SK-N-SH treated with all-trans-retinoic acid at 6 μM for 48 hours (cell line): Measurements from ENCODE around the gene SMIM38.

ENCODE experiments used
- ATAC-seq: fragments of 200-7000 bp; cut with Tn5 transposase; 3 replicates; pipeline ENCODE4 v1.9.1; 2020; ENCODE audit warnings: mild to moderate bottlenecking, moderate library complexity
- ARNTL ChIP-seq: fragments of 450-650 bp; formaldehyde crosslinking; IDR thresholded peaks from 2 replicates; pipeline ENCODE4 v1.5.0; 2020; ENCODE audit warnings: low read depth, mild to moderate bottlenecking, moderate library complexity, borderline replicate concordance
- BACH2 ChIP-seq: fragments of 250-450 bp; sonication (Bioruptor Pico); IDR thresholded peaks from 2 replicates; pipeline ENCODE4 v1.9.0; 2021; ENCODE audit warnings: mild to moderate bottlenecking, borderline replicate concordance
- ESRRG ChIP-seq: fragments of 250-450 bp; sonication (Bioruptor Pico); IDR thresholded peaks from 2 replicates; pipeline ENCODE4 v1.6.1; 2021; ENCODE audit warnings: mild to moderate bottlenecking
- GLIS3 ChIP-seq: fragments of 250-450 bp; sonication (Bioruptor Pico); IDR thresholded peaks from 2 replicates; pipeline ENCODE4 v1.5.0; 2020; ENCODE audit warnings: mild to moderate bottlenecking, moderate library complexity
- ISL1 ChIP-seq: fragments of 250-450 bp; sonication (Bioruptor Pico); IDR thresholded peaks from 2 replicates; pipeline ENCODE4 v2.1.2; 2022; ENCODE audit warnings: mild to moderate bottlenecking, moderate library complexity
- OSR1 ChIP-seq: fragments of 250-450 bp; sonication (Bioruptor Pico); IDR thresholded peaks from 2 replicates; pipeline ENCODE4 v1.8.0; 2022; ENCODE audit warnings: moderate library complexity, mild to moderate bottlenecking, inconsistent platforms
- PPARA ChIP-seq: fragments of 250-450 bp; sonication (Bioruptor Pico); IDR thresholded peaks from 2 replicates; pipeline ENCODE4 v1.5.0; 2020; ENCODE audit warnings: mild to moderate bottlenecking, borderline replicate concordance
- RARB ChIP-seq: fragments of 250-450 bp; sonication (Bioruptor Pico); IDR thresholded peaks from 2 replicates; pipeline ENCODE4 v1.8.0; 2021; ENCODE audit warnings: mild to moderate bottlenecking, moderate library complexity
- SNAI2 ChIP-seq: fragments of 250-450 bp; sonication (Bioruptor Pico); IDR thresholded peaks from 2 replicates; pipeline ENCODE4 v1.5.0; 2020; ENCODE audit warnings: mild to moderate bottlenecking, moderate library complexity
- TCF4 ChIP-seq: fragments of 250-450 bp; sonication (Bioruptor Pico); IDR thresholded peaks from 2 replicates; pipeline ENCODE4 v1.8.0; 2021; ENCODE audit warnings: mild to moderate bottlenecking, moderate library complexity, borderline replicate concordance
- TOX ChIP-seq: fragments of 250-450 bp; sonication (Bioruptor Pico); IDR thresholded peaks from 2 replicates; pipeline ENCODE4 v1.8.0; 2021; ENCODE audit warnings: mild to moderate bottlenecking, moderate library complexity, borderline replicate concordance
- ZC3H10 ChIP-seq: fragments of 250-450 bp; sonication (Bioruptor Pico); IDR thresholded peaks from 2 replicates; pipeline ENCODE4 v1.5.1; 2021; ENCODE audit warnings: mild to moderate bottlenecking, moderate library complexity
- ZFP3 ChIP-seq: fragments of 250-450 bp; sonication (Bioruptor Pico); IDR thresholded peaks from 2 replicates; pipeline ENCODE4 v1.5.0; 2020; ENCODE audit warnings: mild to moderate bottlenecking, moderate library complexity
- ZFP30 ChIP-seq: fragments of 450-650 bp; formaldehyde crosslinking; IDR thresholded peaks from 2 replicates; pipeline ENCODE4 v1.5.0; 2022; ENCODE audit warnings: mild to moderate bottlenecking, moderate library complexity
- ZNF70 ChIP-seq: fragments of 450-650 bp; formaldehyde crosslinking; IDR thresholded peaks from 2 replicates; pipeline ENCODE4 v1.5.0; 2020; ENCODE audit warnings: mild to moderate bottlenecking, moderate library complexity
- TF ChIP-seq, protein P1 (sequence below): fragments of 250-450 bp; sonication (Bioruptor Pico); IDR thresholded peaks from 2 replicates; pipeline ENCODE4 v1.8.0; 2020; ENCODE audit warnings: mild to moderate bottlenecking, moderate library complexity, borderline replicate concordance
- TF ChIP-seq, protein P2 (sequence below): fragments of 250-450 bp; sonication (Bioruptor Pico); IDR thresholded peaks from 2 replicates; pipeline ENCODE4 v1.8.0; 2021; ENCODE audit warnings: low read depth, mild to moderate bottlenecking, moderate library complexity, borderline replicate concordance
- TF ChIP-seq, protein P3 (sequence below): fragments of 250-450 bp; sonication (Bioruptor Pico); IDR thresholded peaks from 2 replicates; pipeline ENCODE4 v1.5.1; 2021; ENCODE audit warnings: mild to moderate bottlenecking, moderate library complexity
- TF ChIP-seq, protein P4 (sequence below): fragments of 250-450 bp; sonication (Bioruptor Pico); IDR thresholded peaks from 2 replicates; pipeline ENCODE4 v1.5.1; 2020; ENCODE audit warnings: low read depth, mild to moderate bottlenecking, moderate library complexity

Gene SMIM38

DNA sequence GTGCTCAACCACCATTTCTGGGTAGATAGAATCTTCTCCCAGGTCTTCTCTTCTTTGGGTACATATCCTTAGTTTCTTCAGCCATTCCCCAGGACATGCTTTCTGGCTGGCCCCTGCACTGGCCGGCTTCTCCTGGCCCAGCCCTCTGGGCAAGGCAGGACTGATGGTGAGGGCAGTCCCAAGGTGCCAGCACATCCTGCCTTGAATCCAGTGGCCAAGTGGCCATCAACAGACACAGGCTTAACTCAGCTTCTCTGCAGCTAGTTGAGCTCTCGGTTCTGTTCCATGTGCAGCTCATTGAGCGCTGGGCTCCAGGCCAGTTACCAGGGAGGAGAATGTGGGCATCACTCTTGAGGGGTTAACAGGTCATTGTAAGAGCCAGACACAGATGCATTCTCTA, 17.6 kb downstream of the SMIM38 start (continued):
- TF ChIP-seq, protein P1, sequence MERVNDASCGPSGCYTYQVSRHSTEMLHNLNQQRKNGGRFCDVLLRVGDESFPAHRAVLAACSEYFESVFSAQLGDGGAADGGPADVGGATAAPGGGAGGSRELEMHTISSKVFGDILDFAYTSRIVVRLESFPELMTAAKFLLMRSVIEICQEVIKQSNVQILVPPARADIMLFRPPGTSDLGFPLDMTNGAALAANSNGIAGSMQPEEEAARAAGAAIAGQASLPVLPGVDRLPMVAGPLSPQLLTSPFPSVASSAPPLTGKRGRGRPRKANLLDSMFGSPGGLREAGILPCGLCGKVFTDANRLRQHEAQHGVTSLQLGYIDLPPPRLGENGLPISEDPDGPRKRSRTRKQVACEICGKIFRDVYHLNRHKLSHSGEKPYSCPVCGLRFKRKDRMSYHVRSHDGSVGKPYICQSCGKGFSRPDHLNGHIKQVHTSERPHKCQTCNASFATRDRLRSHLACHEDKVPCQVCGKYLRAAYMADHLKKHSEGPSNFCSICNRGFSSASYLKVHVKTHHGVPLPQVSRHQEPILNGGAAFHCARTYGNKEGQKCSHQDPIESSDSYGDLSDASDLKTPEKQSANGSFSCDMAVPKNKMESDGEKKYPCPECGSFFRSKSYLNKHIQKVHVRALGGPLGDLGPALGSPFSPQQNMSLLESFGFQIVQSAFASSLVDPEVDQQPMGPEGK (CRISPR knock-in tag), result no peak
- no peak for TF ChIP-seq OSR1 (CRISPR knock-in tag)
- no peak for TF ChIP-seq ESRRG (CRISPR knock-in tag)
- no peak for TF ChIP-seq PPARA (CRISPR knock-in tag)
- no peak for TF ChIP-seq RARB
- TF ChIP-seq ISL1 (CRISPR knock-in tag), result no peak
- no peak for TF ChIP-seq SNAI2 (CRISPR knock-in tag)
- TF ChIP-seq ZC3H10 (CRISPR knock-in tag), result no peak
- TF ChIP-seq BACH2 (CRISPR knock-in tag), result no peak

DNA sequence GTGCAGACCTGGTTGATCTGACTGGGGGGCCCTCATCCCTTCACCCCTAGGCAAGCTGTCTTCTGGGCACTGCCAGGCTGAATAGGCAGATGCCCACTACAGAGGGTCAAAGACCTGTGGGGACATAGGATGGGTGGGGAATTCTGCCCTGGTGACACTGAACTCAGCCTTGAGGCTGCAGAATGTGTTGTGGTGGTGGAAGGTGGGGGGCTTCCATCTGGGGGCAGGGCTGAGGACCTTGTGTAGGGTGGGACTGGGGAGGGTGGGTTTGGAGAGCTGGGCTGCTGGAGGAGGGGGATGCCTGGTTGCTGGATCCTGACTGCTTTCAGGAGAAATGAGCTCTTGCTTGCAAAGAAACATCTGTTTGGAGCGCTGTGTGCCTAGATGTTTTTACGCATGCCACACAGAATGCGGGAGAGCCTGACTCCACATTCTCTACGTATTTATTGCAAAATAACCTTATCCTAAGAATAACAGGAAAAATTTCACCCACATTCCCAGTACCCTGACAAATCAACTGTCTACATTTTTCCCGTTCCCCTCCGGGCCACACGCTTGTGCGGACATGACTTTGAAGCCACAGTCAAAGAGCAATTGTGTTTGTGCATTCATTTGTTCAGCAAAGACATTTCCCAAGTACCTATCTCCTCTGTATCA, 18.3 kb downstream of the SMIM38 start:
- TF ChIP-seq GLIS3 (no peak), SNAI2 (CRISPR knock-in tag) (no peak), OSR1 (CRISPR knock-in tag) (no peak), BACH2 (CRISPR knock-in tag) (no peak), TOX (CRISPR knock-in tag) (no peak), ZNF70 (CRISPR knock-in tag) (no peak)
- TF ChIP-seq, protein P2, sequence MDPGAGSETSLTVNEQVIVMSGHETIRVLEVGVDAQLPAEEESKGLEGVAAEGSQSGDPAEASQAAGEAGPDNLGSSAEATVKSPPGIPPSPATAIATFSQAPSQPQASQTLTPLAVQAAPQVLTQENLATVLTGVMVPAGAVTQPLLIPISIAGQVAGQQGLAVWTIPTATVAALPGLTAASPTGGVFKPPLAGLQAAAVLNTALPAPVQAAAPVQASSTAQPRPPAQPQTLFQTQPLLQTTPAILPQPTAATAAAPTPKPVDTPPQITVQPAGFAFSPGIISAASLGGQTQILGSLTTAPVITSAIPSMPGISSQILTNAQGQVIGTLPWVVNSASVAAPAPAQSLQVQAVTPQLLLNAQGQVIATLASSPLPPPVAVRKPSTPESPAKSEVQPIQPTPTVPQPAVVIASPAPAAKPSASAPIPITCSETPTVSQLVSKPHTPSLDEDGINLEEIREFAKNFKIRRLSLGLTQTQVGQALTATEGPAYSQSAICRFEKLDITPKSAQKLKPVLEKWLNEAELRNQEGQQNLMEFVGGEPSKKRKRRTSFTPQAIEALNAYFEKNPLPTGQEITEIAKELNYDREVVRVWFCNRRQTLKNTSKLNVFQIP (CRISPR knock-in tag), result no peak
- TF ChIP-seq, protein P1 (CRISPR knock-in tag), result no peak
- TF ChIP-seq, protein P3, sequence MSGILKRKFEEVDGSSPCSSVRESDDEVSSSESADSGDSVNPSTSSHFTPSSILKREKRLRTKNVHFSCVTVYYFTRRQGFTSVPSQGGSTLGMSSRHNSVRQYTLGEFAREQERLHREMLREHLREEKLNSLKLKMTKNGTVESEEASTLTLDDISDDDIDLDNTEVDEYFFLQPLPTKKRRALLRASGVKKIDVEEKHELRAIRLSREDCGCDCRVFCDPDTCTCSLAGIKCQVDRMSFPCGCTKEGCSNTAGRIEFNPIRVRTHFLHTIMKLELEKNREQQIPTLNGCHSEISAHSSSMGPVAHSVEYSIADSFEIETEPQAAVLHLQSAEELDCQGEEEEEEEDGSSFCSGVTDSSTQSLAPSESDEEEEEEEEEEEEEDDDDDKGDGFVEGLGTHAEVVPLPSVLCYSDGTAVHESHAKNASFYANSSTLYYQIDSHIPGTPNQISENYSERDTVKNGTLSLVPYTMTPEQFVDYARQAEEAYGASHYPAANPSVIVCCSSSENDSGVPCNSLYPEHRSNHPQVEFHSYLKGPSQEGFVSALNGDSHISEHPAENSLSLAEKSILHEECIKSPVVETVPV, result no peak
- no peak for ATAC-seq

DNA sequence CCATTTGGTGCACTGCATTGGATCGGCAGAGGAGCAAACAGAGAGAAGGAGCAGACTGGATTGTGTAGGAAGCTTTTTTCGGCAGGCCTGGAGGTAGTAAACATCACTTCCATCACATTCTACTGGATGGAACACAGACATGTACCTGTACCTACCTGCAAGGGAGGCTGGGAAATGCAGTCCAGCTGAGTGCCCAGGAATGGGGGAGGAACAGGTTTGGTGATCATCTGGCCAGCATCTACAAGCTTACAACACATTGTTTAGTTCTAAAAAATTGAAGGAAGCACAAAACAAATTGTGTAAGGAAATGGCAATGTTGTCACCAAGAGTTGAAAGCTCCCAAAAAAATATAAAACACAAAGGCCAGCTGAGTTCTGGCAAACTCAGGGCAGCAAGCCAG, 19.1 kb downstream of the SMIM38 start:
- TF ChIP-seq ARNTL, result no peak
- TF ChIP-seq ZNF70 (CRISPR knock-in tag), result no peak
- TF ChIP-seq OSR1 (CRISPR knock-in tag), result no peak
- no peak for TF ChIP-seq ESRRG (CRISPR knock-in tag)
- no peak for TF ChIP-seq GLIS3
- no peak for TF ChIP-seq ZC3H10 (CRISPR knock-in tag)
- no peak for TF ChIP-seq TCF4 (CRISPR knock-in tag)
- TF ChIP-seq, protein P2 (CRISPR knock-in tag), result no peak
- no peak for TF ChIP-seq ZFP30
- no peak for TF ChIP-seq ZFP3 (CRISPR knock-in tag)
- TF ChIP-seq, protein P1 (CRISPR knock-in tag), result no peak
- TF ChIP-seq, protein P3, result no peak
- no peak for TF ChIP-seq SNAI2 (CRISPR knock-in tag)
- TF ChIP-seq, protein P4, sequence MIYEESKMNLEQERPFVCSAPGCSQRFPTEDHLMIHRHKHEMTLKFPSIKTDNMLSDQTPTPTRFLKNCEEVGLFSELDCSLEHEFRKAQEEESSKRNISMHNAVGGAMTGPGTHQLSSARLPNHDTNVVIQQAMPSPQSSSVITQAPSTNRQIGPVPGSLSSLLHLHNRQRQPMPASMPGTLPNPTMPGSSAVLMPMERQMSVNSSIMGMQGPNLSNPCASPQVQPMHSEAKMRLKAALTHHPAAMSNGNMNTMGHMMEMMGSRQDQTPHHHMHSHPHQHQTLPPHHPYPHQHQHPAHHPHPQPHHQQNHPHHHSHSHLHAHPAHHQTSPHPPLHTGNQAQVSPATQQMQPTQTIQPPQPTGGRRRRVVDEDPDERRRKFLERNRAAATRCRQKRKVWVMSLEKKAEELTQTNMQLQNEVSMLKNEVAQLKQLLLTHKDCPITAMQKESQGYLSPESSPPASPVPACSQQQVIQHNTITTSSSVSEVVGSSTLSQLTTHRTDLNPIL (CRISPR knock-in tag), result no peak
- ATAC-seq, result no peak
